ENCODE measurements around the gene CERS3.

CERS3 gene

GRCh38 chr15:100553468-100553867 lies 24.7 kb upstream of the CERS3 start:
- ATAC-seq (replicated peaks; ENCODE audit: extremely low read depth, poor library complexity, severe bottlenecking): no peak
- Mint-ChIP-seq H3K4me1 (no peaks in the 10 kb centered on the region), H3K4me3 (no peak overlapping the region), H3K9me3 (no peaks in the 10 kb centered on the region), H3K27ac (ENCODE audit: low read depth) (no peak overlapping the region), H3K27me3 (no peaks in the 10 kb centered on the region), H3K36me3 (ENCODE audit: insufficient read depth) (peaks cover 5% of the 10 kb centered on the region)
- no peak for DNase-seq (ENCODE audit: low spot score in 2 of 2)

GRCh38 chr15:100547961-100548360 lies 19.2 kb upstream of the CERS3 start:
- Mint-ChIP-seq H3K27ac (ENCODE audit: low read depth) (no peak overlapping the region), H3K9me3 (no peaks in the 10 kb centered on the region), H3K27me3 (no peaks in the 10 kb centered on the region), H3K4me3 (no peak overlapping the region), H3K36me3 (ENCODE audit: insufficient read depth) (peaks cover 3% of the 10 kb centered on the region), H3K4me1 (no peaks in the 10 kb centered on the region)
- ATAC-seq (replicated peaks; ENCODE audit: extremely low read depth, poor library complexity, severe bottlenecking) (no peak), DNase-seq (ENCODE audit: low spot score in 2 of 2) (no peak)

GRCh38 chr15:100544946-100545345 lies 16.2 kb upstream of the CERS3 start:
- no peaks in the 10 kb centered on the region for H3K4me1 Mint-ChIP-seq
- H3K36me3 Mint-ChIP-seq (ENCODE audit: insufficient read depth): no peaks in the 10 kb centered on the region

GRCh38 chr15:100544338-100544841 lies 15.6 kb upstream of the CERS3 start:
- Mint-ChIP-seq H3K4me3 (no peak overlapping the region), H3K4me1 (no peaks in the 10 kb centered on the region), H3K36me3 (ENCODE audit: insufficient read depth) (no peaks in the 10 kb centered on the region), H3K27ac (ENCODE audit: low read depth) (no peak overlapping the region), H3K27me3 (peaks cover 18% of the 10 kb centered on the region), H3K9me3 (no peaks in the 10 kb centered on the region)
- ATAC-seq (replicated peaks; ENCODE audit: extremely low read depth, poor library complexity, severe bottlenecking) (no peak), DNase-seq (ENCODE audit: low spot score in 2 of 2) (no peak)

More at GRCh38 chr15:100544946-100545345, 16.2 kb upstream of the CERS3 start:
- H3K4me3 Mint-ChIP-seq: no peak overlapping the region
- ATAC-seq (replicated peaks; ENCODE audit: extremely low read depth, poor library complexity, severe bottlenecking) (no peak), DNase-seq (ENCODE audit: low spot score in 2 of 2) (no peak)
- no peaks in the 10 kb centered on the region for H3K9me3 Mint-ChIP-seq
- H3K27me3 Mint-ChIP-seq: peaks cover 13% of the 10 kb centered on the region
- H3K27ac Mint-ChIP-seq (ENCODE audit: low read depth): no peak overlapping the region

- no peak for DNase-seq (ENCODE audit: low spot score in 2 of 2)
- H3K36me3 Mint-ChIP-seq (ENCODE audit: insufficient read depth): no peaks in the 10 kb centered on the region
- H3K27me3 Mint-ChIP-seq: peaks cover 20% of the 10 kb centered on the region
- no peaks in the 10 kb centered on the region for H3K9me3 Mint-ChIP-seq
- H3K4me1 Mint-ChIP-seq: no peaks in the 10 kb centered on the region
- ATAC-seq (replicated peaks; ENCODE audit: extremely low read depth, poor library complexity, severe bottlenecking): no peak
- H3K4me3 Mint-ChIP-seq: no peak overlapping the region
- no peak overlapping the region for H3K27ac Mint-ChIP-seq (ENCODE audit: low read depth)
Measured at GRCh38 chr15:100542290-100542689, 13.5 kb upstream of the CERS3 start.

- DNase-seq (ENCODE audit: low spot score in 2 of 2) (no peak), ATAC-seq (replicated peaks; ENCODE audit: extremely low read depth, poor library complexity, severe bottlenecking) (no peak)
- peaks cover 33% of the 10 kb centered on the region for H3K27me3 Mint-ChIP-seq
- no peaks in the 10 kb centered on the region for H3K36me3 Mint-ChIP-seq (ENCODE audit: insufficient read depth)
- H3K27ac Mint-ChIP-seq (ENCODE audit: low read depth): no peak overlapping the region
- H3K9me3 Mint-ChIP-seq: no peaks in the 10 kb centered on the region
- no peaks in the 10 kb centered on the region for H3K4me1 Mint-ChIP-seq
- no peak overlapping the region for H3K4me3 Mint-ChIP-seq
Measured at GRCh38 chr15:100537331-100537730, 8.6 kb upstream of the CERS3 start.

- peaks cover 38% of the 10 kb centered on the region for H3K27me3 Mint-ChIP-seq
- no peaks in the 10 kb centered on the region for H3K36me3 Mint-ChIP-seq (ENCODE audit: insufficient read depth)
- ATAC-seq (replicated peaks; ENCODE audit: extremely low read depth, poor library complexity, severe bottlenecking) (no peak), DNase-seq (ENCODE audit: low spot score in 2 of 2) (no peak)
- H3K4me1 Mint-ChIP-seq: no peaks in the 10 kb centered on the region
- no peak overlapping the region for H3K4me3 Mint-ChIP-seq
- H3K9me3 Mint-ChIP-seq: no peaks in the 10 kb centered on the region
- no peak overlapping the region for H3K27ac Mint-ChIP-seq (ENCODE audit: low read depth)
Measured at GRCh38 chr15:100536733-100537132, 8.0 kb upstream of the CERS3 start.

GRCh38 chr15:100533886-100534285 lies 5.1 kb upstream of the CERS3 start:
- H3K4me3 Mint-ChIP-seq: no peak overlapping the region
- H3K4me1 Mint-ChIP-seq: no peaks in the 10 kb centered on the region
- DNase-seq (ENCODE audit: low spot score in 2 of 2) (no peak), ATAC-seq (replicated peaks; ENCODE audit: extremely low read depth, poor library complexity, severe bottlenecking) (no peak)
- H3K36me3 Mint-ChIP-seq (ENCODE audit: insufficient read depth): no peaks in the 10 kb centered on the region
- H3K9me3 Mint-ChIP-seq: no peaks in the 10 kb centered on the region
- H3K27me3 Mint-ChIP-seq: peaks cover 37% of the 10 kb centered on the region
- no peak overlapping the region for H3K27ac Mint-ChIP-seq (ENCODE audit: low read depth)

GRCh38 chr15:100531823-100532327 lies 3.1 kb upstream of the CERS3 start:
- Mint-ChIP-seq H3K9me3 (no peaks in the 10 kb centered on the region), H3K4me3 (no peak overlapping the region), H3K27ac (ENCODE audit: low read depth) (no peak overlapping the region), H3K27me3 (peaks cover 37% of the 10 kb centered on the region), H3K36me3 (ENCODE audit: insufficient read depth) (no peaks in the 10 kb centered on the region), H3K4me1 (no peaks in the 10 kb centered on the region)
- no peak for ATAC-seq (replicated peaks; ENCODE audit: extremely low read depth, poor library complexity, severe bottlenecking)
- DNase-seq (ENCODE audit: low spot score in 2 of 2): no peak

GRCh38 chr15:100531204-100531603 lies 2.5 kb upstream of the CERS3 start:
- Mint-ChIP-seq H3K36me3 (ENCODE audit: insufficient read depth) (no peaks in the 10 kb centered on the region), H3K9me3 (no peaks in the 10 kb centered on the region), H3K27ac (ENCODE audit: low read depth) (no peak overlapping the region), H3K4me3 (no peak overlapping the region), H3K4me1 (no peaks in the 10 kb centered on the region), H3K27me3 (peaks cover 37% of the 10 kb centered on the region)
- DNase-seq (ENCODE audit: low spot score in 2 of 2): no peak
- ATAC-seq (replicated peaks; ENCODE audit: extremely low read depth, poor library complexity, severe bottlenecking): no peak

GRCh38 chr15:100529556-100529955 lies 806 bp upstream of the CERS3 start:
- ATAC-seq (replicated peaks; ENCODE audit: extremely low read depth, poor library complexity, severe bottlenecking) (no peak), DNase-seq (ENCODE audit: low spot score in 2 of 2) (no peak)
- Mint-ChIP-seq H3K4me1 (no peaks in the 10 kb centered on the region), H3K4me3 (no peak overlapping the region), H3K27ac (ENCODE audit: low read depth) (no peak overlapping the region), H3K27me3 (peaks cover 37% of the 10 kb centered on the region), H3K9me3 (no peaks in the 10 kb centered on the region), H3K36me3 (ENCODE audit: insufficient read depth) (no peaks in the 10 kb centered on the region)

GRCh38 chr15:100526027-100526481 lies 2.7 kb downstream of the CERS3 start:
- Mint-ChIP-seq H3K27ac (ENCODE audit: low read depth) (no peak overlapping the region), H3K27me3 (peaks cover 12% of the 10 kb centered on the region), H3K9me3 (no peaks in the 10 kb centered on the region), H3K4me3 (no peak overlapping the region), H3K4me1 (peaks cover 1% of the 10 kb centered on the region), H3K36me3 (ENCODE audit: insufficient read depth) (no peaks in the 10 kb centered on the region)
- ATAC-seq (replicated peaks; ENCODE audit: extremely low read depth, poor library complexity, severe bottlenecking): no peak
- DNase-seq (ENCODE audit: low spot score in 2 of 2): no peak

- peaks cover 8% of the 10 kb centered on the region for H3K4me1 Mint-ChIP-seq
- no peak overlapping the region for H3K4me3 Mint-ChIP-seq
- no peak overlapping the region for H3K27ac Mint-ChIP-seq (ENCODE audit: low read depth)
- H3K9me3 Mint-ChIP-seq: no peaks in the 10 kb centered on the region
- ATAC-seq (replicated peaks; ENCODE audit: extremely low read depth, poor library complexity, severe bottlenecking) (no peak), DNase-seq (ENCODE audit: low spot score in 2 of 2) (no peak)
- H3K27me3 Mint-ChIP-seq: peaks cover 6% of the 10 kb centered on the region
- no peaks in the 10 kb centered on the region for H3K36me3 Mint-ChIP-seq (ENCODE audit: insufficient read depth)
Measured at GRCh38 chr15:100525436-100525835, 3.3 kb downstream of the CERS3 start.

All from central memory CD8-positive, alpha-beta T cell (primary cell).